DOHH2 (cell line): ENCODE data around the gene OR4P4.

Experiments
- EZH2phosphoT487 ChIP-seq: fragments of 200-600 bp; sonication (generic); IDR thresholded peaks from 2 replicates; pipeline ENCODE4 v1.6.1; 2017; ENCODE audit warnings: borderline replicate concordance, mild to moderate bottlenecking, antibody characterized with exemption, low read length, moderate library complexity, mixed read lengths
- TF ChIP-seq, protein P1 (sequence below): fragments of 200-600 bp; sonication (generic); IDR thresholded peaks from one replicate; pipeline ENCODE4 v1.5.1; 2014; ENCODE audit warnings: antibody characterized with exemption, mild to moderate bottlenecking, low read depth, low read length; ENCODE audit not compliant: poor library complexity, severe bottlenecking

DNA sequence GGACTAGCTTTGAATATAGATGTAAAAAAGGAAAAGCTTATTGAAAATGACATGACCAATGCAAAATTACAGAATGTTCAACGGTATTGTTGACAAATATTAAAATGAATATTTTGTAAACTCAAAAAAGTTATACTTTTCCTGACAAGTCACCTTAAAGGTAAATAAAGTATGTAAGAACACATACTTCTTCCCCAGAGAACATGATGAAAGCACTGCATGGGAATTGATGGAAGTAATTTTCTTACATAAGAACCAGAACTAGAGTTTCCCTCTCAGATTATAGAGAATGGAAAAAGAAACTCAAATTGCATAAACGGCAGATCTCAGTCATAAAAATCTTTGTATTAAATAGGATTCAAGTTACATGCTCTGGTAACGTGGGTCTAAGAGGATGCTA, at the start of gene OR4P4:
- TF ChIP-seq, protein P1, sequence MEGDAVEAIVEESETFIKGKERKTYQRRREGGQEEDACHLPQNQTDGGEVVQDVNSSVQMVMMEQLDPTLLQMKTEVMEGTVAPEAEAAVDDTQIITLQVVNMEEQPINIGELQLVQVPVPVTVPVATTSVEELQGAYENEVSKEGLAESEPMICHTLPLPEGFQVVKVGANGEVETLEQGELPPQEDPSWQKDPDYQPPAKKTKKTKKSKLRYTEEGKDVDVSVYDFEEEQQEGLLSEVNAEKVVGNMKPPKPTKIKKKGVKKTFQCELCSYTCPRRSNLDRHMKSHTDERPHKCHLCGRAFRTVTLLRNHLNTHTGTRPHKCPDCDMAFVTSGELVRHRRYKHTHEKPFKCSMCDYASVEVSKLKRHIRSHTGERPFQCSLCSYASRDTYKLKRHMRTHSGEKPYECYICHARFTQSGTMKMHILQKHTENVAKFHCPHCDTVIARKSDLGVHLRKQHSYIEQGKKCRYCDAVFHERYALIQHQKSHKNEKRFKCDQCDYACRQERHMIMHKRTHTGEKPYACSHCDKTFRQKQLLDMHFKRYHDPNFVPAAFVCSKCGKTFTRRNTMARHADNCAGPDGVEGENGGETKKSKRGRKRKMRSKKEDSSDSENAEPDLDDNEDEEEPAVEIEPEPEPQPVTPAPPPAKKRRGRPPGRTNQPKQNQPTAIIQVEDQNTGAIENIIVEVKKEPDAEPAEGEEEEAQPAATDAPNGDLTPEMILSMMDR = no peak
- no peak for TF ChIP-seq EZH2phosphoT487
